Brain microvascular endothelial cell (primary cell): Measurements from ENCODE around the gene C5orf24.

ENCODE experiments used
- DNase-seq: peaks from one replicate; pipeline ENCODE4 v3.0.0-alpha.2; 2020
- H3K27ac ChIP-seq: fragments of 250-450 bp; sonication (Bioruptor Pico); 2 replicates; pipeline ENCODE4 v1.5.1; 2020; ENCODE audit warnings: mild to moderate bottlenecking, moderate library complexity
- H3K27me3 ChIP-seq: fragments of 250-450 bp; sonication (Bioruptor Pico); replicated peaks from 2 replicates; pipeline ENCODE4 v1.5.1; 2020; ENCODE audit warnings: mild to moderate bottlenecking
- H3K36me3 ChIP-seq: fragments of 250-450 bp; sonication (Bioruptor Pico); replicated peaks from 2 replicates; pipeline ENCODE4 v1.5.1; 2020; ENCODE audit warnings: mild to moderate bottlenecking
- H3K4me3 ChIP-seq: 2 replicates; pipeline ENCODE4 v1.5.1; 2011; ENCODE audit warnings: low read depth, mild to moderate bottlenecking, control low read depth, low read length, moderate library complexity
- CTCF ChIP-seq: IDR thresholded peaks from 2 replicates; pipeline ENCODE4 v1.5.1; 2011; ENCODE audit warnings: low read depth, mild to moderate bottlenecking, moderate library complexity, low read length, control low read depth, inconsistent platforms; ENCODE audit errors: missing control alignments
- in situ Hi-C: cut with HindIII; loops from 2 replicates; pipeline ENCODE4 v1.10.0; 2017; ENCODE audit warnings: low sequenced_read_pairs, low pct_ligation_motif_present

C5orf24 gene

GRCh38 chr5:134873494-134873893, 27.7 kb downstream of the C5orf24 start:
- no peaks in the 10 kb centered on the region for H3K27me3 ChIP-seq
- no peak overlapping the region for H3K4me3 ChIP-seq
- no peaks in the 10 kb centered on the region for H3K36me3 ChIP-seq
- no peak for TF ChIP-seq CTCF
- in situ Hi-C loops: no loop called here
- H3K27ac ChIP-seq: peak overlapping the region; percentile 97
- DNase-seq: no peak

- Histone ChIP-seq H3K27me3 (no peaks in the 10 kb centered on the region), H3K36me3 (no peaks in the 10 kb centered on the region), H3K27ac (peak within 1 kb of the TSS; percentile 97), H3K4me3 (peak within 1 kb of the TSS; percentile 97)
- in situ Hi-C loops: no loop called here
- peak; percentile 81 for DNase-seq
- TF ChIP-seq CTCF: no peak
Measured at GRCh38 chr5:134873987-134874830, 28.4 kb downstream of the C5orf24 start, which contains the start of gene TXNDC15. TSS of gene TXNDC15 (plus strand) at chr5:134874371. CDS start at chr5:134874428, 57 bp downstream.

GRCh38 chr5:134874831-134875655, 29.3 kb downstream of the C5orf24 start:
- Histone ChIP-seq H3K4me3 (peak overlapping the region; percentile 97), H3K36me3 (no peaks in the 10 kb centered on the region), H3K27ac (peak overlapping the region; percentile 97), H3K27me3 (no peaks in the 10 kb centered on the region)
- in situ Hi-C loops: no loop called here
- DNase-seq: peak; percentile 85
- no peak for TF ChIP-seq CTCF

GRCh38 chr5:134877159-134877558, 31.4 kb downstream of the C5orf24 start:
- no peak for TF ChIP-seq CTCF
- Histone ChIP-seq H3K27me3 (no peaks in the 10 kb centered on the region), H3K36me3 (no peaks in the 10 kb centered on the region), H3K4me3 (no peak overlapping the region), H3K27ac (no peak overlapping the region)
- in situ Hi-C loops: no loop called here
- no peak for DNase-seq

- no peaks in the 10 kb centered on the region for H3K36me3 ChIP-seq
- H3K27ac ChIP-seq: no peak overlapping the region
- DNase-seq: no peak
- no peak for TF ChIP-seq CTCF
- in situ Hi-C loops: no loop called here
- H3K4me3 ChIP-seq: no peak overlapping the region
- no peaks in the 10 kb centered on the region for H3K27me3 ChIP-seq
Measured at GRCh38 chr5:134878403-134878802, 32.6 kb downstream of the C5orf24 start.
